Neuronal stem cell (in vitro differentiated cells): ENCODE measurements around the gene PADI4.

Experiments used
- DNase-seq: peaks from one replicate; pipeline ENCODE4 v3.0.0-alpha.2; 2013; ENCODE audit warnings: low spot score
- H2AFZ ChIP-seq: one replicate; pipeline ENCODE4 v1.6.1; 2013; ENCODE audit warnings: mild to moderate bottlenecking, low read length, inconsistent platforms
- H2AK5ac ChIP-seq: 2 replicates; pipeline ENCODE4 v1.6.1; 2013; ENCODE audit warnings: low read depth, mild to moderate bottlenecking, inconsistent platforms, low read length, moderate library complexity, mixed read lengths
- H2BK120ac ChIP-seq: 2 replicates; pipeline ENCODE4 v1.6.1; 2013; ENCODE audit warnings: low read depth, mild to moderate bottlenecking, inconsistent platforms, low read length, moderate library complexity, mixed read lengths
- H2BK12ac ChIP-seq: one replicate; pipeline ENCODE4 v1.6.1; 2013; ENCODE audit warnings: low read length, inconsistent platforms
- H2BK15ac ChIP-seq: 2 replicates; pipeline ENCODE4 v1.6.1; 2013; ENCODE audit warnings: mild to moderate bottlenecking, low read length, inconsistent platforms, mixed read lengths
- H2BK5ac ChIP-seq: one replicate; pipeline ENCODE4 v1.6.1; 2013; ENCODE audit warnings: inconsistent platforms, mild to moderate bottlenecking, low read length, moderate library complexity
- H3K14ac ChIP-seq: one replicate; pipeline ENCODE4 v1.6.1; 2013; ENCODE audit warnings: low read length, inconsistent platforms
- H3K18ac ChIP-seq: 2 replicates; pipeline ENCODE4 v1.6.1; 2013; ENCODE audit warnings: low read length, inconsistent platforms
- H3K23ac ChIP-seq: 2 replicates; pipeline ENCODE4 v1.6.1; 2013; ENCODE audit warnings: low read depth, mild to moderate bottlenecking, mixed read lengths, low read length, inconsistent platforms; ENCODE audit not compliant: poor library complexity
- H3K27ac ChIP-seq: replicated peaks from 3 replicates; pipeline ENCODE4 v1.5.1; 2013; ENCODE audit warnings: low read length, inconsistent platforms
- H3K27me3 ChIP-seq, 3 experiments: 2 replicates each; pipeline ENCODE4 v1.6.1; 2013; ENCODE audit warnings: low read length in 3 of 3, mild to moderate bottlenecking in 2 of 3, inconsistent platforms in 1 of 3, low read depth in 1 of 3, mixed read lengths in 1 of 3, moderate library complexity in 1 of 3; ENCODE audit not compliant: control insufficient read depth in 3 of 3, insufficient read depth in 3 of 3
- H3K36me3 ChIP-seq, 2 donors: replicated peaks in 1 of 2; 2 replicates each; pipeline ENCODE4 v1.6.1; 2013; ENCODE audit warnings: low read length in 2 of 2; ENCODE audit not compliant: control insufficient read depth in 2 of 2, insufficient read depth in 2 of 2
- H3K4ac ChIP-seq: 2 replicates; pipeline ENCODE4 v1.6.1; 2013; ENCODE audit warnings: inconsistent platforms, mild to moderate bottlenecking, low read length, moderate library complexity
- H3K4me1 ChIP-seq, 2 donors: 1 replicate in 1 of 2; 2 replicates in 1 of 2; pipeline ENCODE4 v1.6.1; 2013; ENCODE audit warnings: low read length in 2 of 2, low read depth in 1 of 2; ENCODE audit not compliant: control insufficient read depth in 2 of 2, insufficient read depth in 1 of 2
- H3K4me2 ChIP-seq: one replicate; pipeline ENCODE4 v1.6.1; 2013; ENCODE audit warnings: mild to moderate bottlenecking, low read length, inconsistent platforms; ENCODE audit not compliant: insufficient read depth, poor library complexity, severe bottlenecking
- H3K4me3 ChIP-seq, 2 donors: 2 replicates each; pipeline ENCODE4 v1.5.1; 2013; ENCODE audit warnings: low read length in 2 of 2, mild to moderate bottlenecking in 2 of 2, inconsistent platforms in 1 of 2, moderate library complexity in 1 of 2
- H3K79me1 ChIP-seq: one replicate; pipeline ENCODE4 v1.6.1; 2013; ENCODE audit warnings: low read depth, mild to moderate bottlenecking, inconsistent platforms, low read length, moderate library complexity
- H3K9ac ChIP-seq: one replicate; pipeline ENCODE4 v1.6.1; 2013; ENCODE audit warnings: mild to moderate bottlenecking, low read depth, low read length, inconsistent platforms; ENCODE audit not compliant: poor library complexity
- H3K9me3 ChIP-seq, 2 donors: replicated peaks in 1 of 2; 2 replicates each; pipeline versions ENCODE3 to v1.6.1; 2013; ENCODE audit warnings: low read length in 2 of 2, mild to moderate bottlenecking in 2 of 2, inconsistent platforms in 1 of 2, low read depth in 1 of 2, mixed read lengths in 1 of 2, moderate library complexity in 1 of 2; ENCODE audit not compliant: control insufficient read depth in 2 of 2, insufficient read depth in 1 of 2
- H4K8ac ChIP-seq: one replicate; pipeline ENCODE4 v1.6.1; 2013; ENCODE audit warnings: low read depth, mild to moderate bottlenecking, inconsistent platforms, low read length, moderate library complexity
- H4K91ac ChIP-seq: one replicate; pipeline ENCODE4 v1.6.1; 2013; ENCODE audit warnings: low read length, low read depth, mild to moderate bottlenecking, inconsistent platforms; ENCODE audit not compliant: poor library complexity
- WGBS, 2 donors: extraction: QIAGEN DNeasy Blood & Tissue Kit; methylation state at CpG; one replicate each; pipeline ENCODE4 v1.1.7; 2013; ENCODE audit warnings: missing lambda C conversion rate in 2 of 2, mixed read lengths in 1 of 2; ENCODE audit not compliant: insufficient read length in 2 of 2, insufficient replicate concordance in 1 of 2; ENCODE audit errors: extremely low coverage in 2 of 2; 5-methylcytosine and 5-hydroxymethylcytosine counted together

PADI4 gene

GRCh38 chr1:17296086-17296485, 11.9 kb upstream of the PADI4 start:
- Histone ChIP-seq H2AFZ (no peak overlapping the region), H3K4me3 (no peak overlapping the region), H2AK5ac (no peak overlapping the region), H3K9me3 (peaks cover 0 to 1% of the 10 kb centered on the region in 2 donors), H2BK12ac (no peak overlapping the region), H3K4me1 (no peaks in the 10 kb centered on the region), H3K4ac (no peak overlapping the region), H4K91ac (no peak overlapping the region), H3K79me1 (no peaks in the 10 kb centered on the region), H3K23ac (no peak overlapping the region), H4K8ac (no peak overlapping the region), H3K27me3 (peaks cover 0 to 2% (median 0%) of the 10 kb centered on the region in 3 experiments), H3K4me2 (no peak overlapping the region), H2BK15ac (no peak overlapping the region), H3K9ac (no peak overlapping the region), H3K18ac (no peak overlapping the region), H3K36me3 (no peaks in the 10 kb centered on the region), H2BK5ac (no peak overlapping the region), H3K27ac (no peak overlapping the region), H3K14ac (no peak overlapping the region), H2BK120ac (no peak overlapping the region)
- DNase-seq = no peak
- WGBS, 2 donors = no CpG with 5 or more reads among the region's 5 CpGs

DNA sequence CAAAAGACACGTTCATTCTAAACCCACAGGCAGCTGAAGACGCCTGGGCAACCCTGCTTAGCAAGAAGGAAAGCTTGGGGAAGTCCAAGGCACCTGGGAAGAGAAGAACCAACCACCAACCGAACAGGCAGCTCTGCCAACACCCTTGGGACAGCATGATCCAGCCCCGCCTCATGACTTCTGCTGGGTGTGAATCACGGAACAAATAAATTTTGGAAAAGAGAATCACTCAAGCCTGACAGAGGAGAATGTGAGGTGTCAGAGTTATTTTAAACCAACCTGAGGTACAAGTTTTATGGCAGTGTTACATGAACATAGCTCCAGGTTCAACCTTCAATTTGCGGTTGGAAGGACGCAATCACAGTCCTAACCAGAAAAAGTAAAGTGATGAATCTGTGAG, 10.0 kb upstream of the PADI4 start:
- Histone ChIP-seq H3K14ac (no peak overlapping the region), H3K23ac (no peak overlapping the region), H3K4me2 (no peak overlapping the region), H4K91ac (no peak overlapping the region), H3K27me3 (peaks cover 0 to 2% (median 0%) of the 10 kb centered on the region in 3 experiments), H2BK120ac (no peak overlapping the region), H2BK5ac (no peak overlapping the region), H3K4me3 (no peak overlapping the region), H2AK5ac (no peak overlapping the region), H3K79me1 (no peaks in the 10 kb centered on the region), H4K8ac (no peak overlapping the region), H3K4me1 (no peaks in the 10 kb centered on the region), H2BK12ac (no peak overlapping the region), H3K4ac (no peak overlapping the region), H3K9ac (no peak overlapping the region), H2AFZ (no peak overlapping the region), H3K18ac (no peak overlapping the region), H3K9me3 (peaks cover 8 to 9% of the 10 kb centered on the region in 2 donors), H2BK15ac (no peak overlapping the region), H3K27ac (no peak overlapping the region), H3K36me3 (no peaks in the 10 kb centered on the region)
- no peak for DNase-seq
- no CpG with 5 or more reads among the region's 7 CpGs for whole genome bisulfite sequencing, 2 donors

GRCh38 chr1:17301767-17302166, 6.2 kb upstream of the PADI4 start:
- Histone ChIP-seq H3K27me3 (peaks cover 0 to 2% (median 0%) of the 10 kb centered on the region in 3 experiments), H3K4ac (no peak overlapping the region), H3K18ac (no peak overlapping the region), H3K27ac (no peak overlapping the region), H2BK120ac (no peak overlapping the region), H2AK5ac (no peak overlapping the region), H3K79me1 (no peaks in the 10 kb centered on the region), H3K4me1 (peaks cover 0 to 3% of the 10 kb centered on the region in 2 donors), H2AFZ (no peak overlapping the region), H3K4me3 (no peak overlapping the region), H3K23ac (no peak overlapping the region), H3K9ac (no peak overlapping the region), H3K9me3 (peaks cover 8 to 9% of the 10 kb centered on the region in 2 donors), H3K36me3 (no peaks in the 10 kb centered on the region), H2BK12ac (no peak overlapping the region), H2BK15ac (no peak overlapping the region), H3K14ac (no peak overlapping the region), H4K91ac (no peak overlapping the region), H2BK5ac (no peak overlapping the region), H4K8ac (no peak overlapping the region), H3K4me2 (no peak overlapping the region)
- no CpG with 5 or more reads among the region's 5 CpGs for WGBS, 2 donors
- no peak for DNase-seq

DNA sequence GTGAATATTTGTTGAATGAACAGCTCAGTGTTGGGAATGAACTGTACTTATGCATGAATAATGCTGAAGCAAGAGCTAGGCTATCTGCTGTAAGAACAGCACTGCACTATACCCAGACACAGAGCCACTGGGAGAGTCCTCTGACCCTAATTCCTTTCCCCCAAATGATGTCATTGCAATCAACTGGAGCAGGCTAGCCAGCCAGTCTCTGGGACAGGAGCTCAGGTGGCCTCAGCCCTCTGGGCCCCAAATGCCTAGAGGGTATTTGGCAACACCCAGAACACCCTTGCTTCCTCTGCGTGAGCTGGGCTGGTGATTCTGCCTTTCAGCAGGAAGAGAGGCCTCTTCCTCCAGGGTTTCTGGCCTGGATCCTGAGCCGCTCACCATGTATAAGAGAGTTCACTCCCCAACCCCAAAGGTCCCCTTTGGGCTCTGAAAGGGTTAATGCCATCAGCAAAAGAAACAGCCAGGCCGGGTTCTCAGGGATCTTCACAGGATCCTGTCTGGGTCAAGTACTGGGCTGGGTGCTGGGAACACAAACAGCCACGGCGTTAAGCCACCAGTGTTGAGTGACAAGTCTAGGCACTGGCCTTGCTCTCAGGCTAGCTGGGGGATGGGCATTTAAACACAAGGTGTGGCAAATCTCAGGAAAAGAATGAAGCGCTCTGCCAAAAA, 3.7 kb upstream of the PADI4 start:
- no CpG with 5 or more reads among the region's 6 CpGs for WGBS, 2 donors
- Histone ChIP-seq H3K27ac (no peak overlapping the region), H3K9ac (no peak overlapping the region)

More for the DNA sequence above, 3.7 kb upstream of the PADI4 start:
- Histone ChIP-seq H2AK5ac (no peak overlapping the region), H2BK120ac (no peak overlapping the region), H2BK15ac (no peak overlapping the region), H3K4me3 (no peak overlapping the region), H4K91ac (no peak overlapping the region), H3K27me3 (no peaks in the 10 kb centered on the region), H2BK5ac (no peak overlapping the region), H3K4ac (no peak overlapping the region), H3K23ac (no peak overlapping the region), H3K36me3 (no peaks in the 10 kb centered on the region), H3K18ac (no peak overlapping the region), H3K9me3 (peaks cover 8 to 9% of the 10 kb centered on the region in 2 donors), H2AFZ (no peak overlapping the region), H3K4me1 (peaks cover 0 to 8% of the 10 kb centered on the region in 2 donors), H3K79me1 (no peaks in the 10 kb centered on the region), H2BK12ac (no peak overlapping the region), H3K4me2 (no peak overlapping the region), H3K14ac (no peak overlapping the region), H4K8ac (no peak overlapping the region)
- no peak for DNase-seq
